B cell (primary cell): ENCODE measurements around the gene GOLGA6L10. TPM values are rescaled to one million over a fixed set of nuclear protein-coding genes. Genes with fewer than 3 reads are reported as not detected.

ENCODE experiments used
- ATAC-seq: fragments of 200-7000 bp; cut with Tn5 transposase; one replicate; pipeline ENCODE4 v1.10.0; 2021; ENCODE audit warnings: low read depth, mild to moderate bottlenecking, moderate number of reproducible peaks, moderate library complexity
- CTCF ChIA-PET: fragments of 350-600 bp; sonication (Branson Sonifier 250); formaldehyde crosslinking; loops from one replicate; lab custom pipeline; 2021; ENCODE audit warnings: antibody characterized with exemption, inconsistent platforms; lab: Charles Lee
- POLR2A ChIA-PET: fragments of 350-600 bp; sonication (Branson Sonifier 250); formaldehyde crosslinking; loops from one replicate; lab custom pipeline; 2021; ENCODE audit warnings: antibody characterized with exemption; lab: Charles Lee
- DNase-seq: peaks from one replicate; pipeline ENCODE4 v3.0.0; 2013
- H2AFZ ChIP-seq: 2 replicates; pipeline ENCODE4 v1.6.1; 2012; ENCODE audit warnings: mild to moderate bottlenecking, low read depth, low read length; ENCODE audit not compliant: insufficient read depth, poor library complexity, severe bottlenecking
- H3K27ac ChIP-seq, 2 donors: 1 replicate in 1 of 2; 2 replicates in 1 of 2; pipeline ENCODE4 v1.5.1; 2012 to 2013; ENCODE audit warnings: low read length in 2 of 2, mild to moderate bottlenecking in 2 of 2, moderate library complexity in 1 of 2
- H3K27me3 ChIP-seq, 4 experiments: fragments of 200-600 bp in 1 of 4; sonication (generic) in 1 of 4; replicated peaks in 1 of 4; 1 replicate in 2 of 4; 2 replicates in 2 of 4; pipeline versions ENCODE4 v1.6.1 to v1.7.0; 2013 to 2016; ENCODE audit warnings: low read length in 3 of 4, mild to moderate bottlenecking in 2 of 4, mixed read lengths in 1 of 4, moderate library complexity in 1 of 4; ENCODE audit not compliant: insufficient read depth in 4 of 4, control insufficient read depth in 3 of 4; ENCODE audit errors: control extremely low read depth in 1 of 4
- H3K36me3 ChIP-seq, 2 experiments: replicated peaks in 1 of 2; 1 replicate in 1 of 2; 2 replicates in 1 of 2; pipeline versions ENCODE4 v1.6.1 to v1.7.1; 2013; ENCODE audit warnings: low read length in 1 of 2; ENCODE audit not compliant: insufficient read depth in 2 of 2, control insufficient read depth in 1 of 2; ENCODE audit errors: control extremely low read depth in 1 of 2, extremely low read depth in 1 of 2
- H3K4me1 ChIP-seq, 2 donors: fragments of 200-600 bp in 1 of 2; sonication (generic) in 1 of 2; 1 replicate in 1 of 2; 2 replicates in 1 of 2; pipeline versions ENCODE4 v1.5.1 to v1.6.1; 2013 to 2017; ENCODE audit warnings: low read length in 2 of 2; ENCODE audit not compliant: control insufficient read depth in 2 of 2, insufficient read depth in 2 of 2
- H3K4me2 ChIP-seq: replicated peaks from 2 replicates; pipeline ENCODE3; 2012; ENCODE audit warnings: mild to moderate bottlenecking, low read depth, low read length; ENCODE audit not compliant: poor library complexity, severe bottlenecking
- H3K4me3 ChIP-seq, 5 experiments: fragments of 200-600 bp in 1 of 5; sonication (generic) in 1 of 5; 1 replicate in 3 of 5; 2 replicates in 2 of 5; pipeline versions ENCODE4 v1.5.1 to v1.7.0; 2011 to 2016; ENCODE audit warnings: low read length in 4 of 5, mild to moderate bottlenecking in 4 of 5, low read depth in 2 of 5, control low read depth in 1 of 5, moderate library complexity in 1 of 5; ENCODE audit not compliant: insufficient read depth in 1 of 5; ENCODE audit errors: control extremely low read depth in 1 of 5, extremely low read depth in 1 of 5
- H3K79me2 ChIP-seq: fragments of 200-600 bp; sonication (generic); one replicate; pipeline ENCODE4 v1.6.0; 2016; ENCODE audit warnings: low read length; ENCODE audit not compliant: control insufficient read depth, insufficient read depth
- H3K9ac ChIP-seq: fragments of 200-600 bp; sonication (generic); 2 replicates; pipeline ENCODE4 v1.6.1; 2017; ENCODE audit warnings: mild to moderate bottlenecking, low read length, moderate library complexity
- H3K9me3 ChIP-seq, 3 donors: one replicate each; pipeline versions ENCODE4 v1.6.1 to v1.7.1; 2013; ENCODE audit warnings: low read length in 2 of 3; ENCODE audit not compliant: control insufficient read depth in 2 of 3, insufficient read depth in 1 of 3; ENCODE audit errors: control extremely low read depth in 1 of 3
- H4K20me1 ChIP-seq: 2 replicates; pipeline ENCODE4 v1.6.0; 2012; ENCODE audit warnings: mild to moderate bottlenecking, low read length; ENCODE audit not compliant: insufficient read depth, control insufficient read depth, poor library complexity, severe bottlenecking
- H3K27ac Mint-ChIP-seq: one replicate; pipeline ENCODE4 v1.8.0; 2021; ENCODE audit warnings: mixed read lengths
- H3K27me3 Mint-ChIP-seq: one replicate; pipeline ENCODE4 v1.8.0; 2021; ENCODE audit warnings: mixed read lengths
- H3K4me1 Mint-ChIP-seq: one replicate; pipeline ENCODE4 v1.8.0; 2021; ENCODE audit warnings: mixed read lengths
- H3K4me3 Mint-ChIP-seq: one replicate; pipeline ENCODE4 v1.8.0; 2021; ENCODE audit warnings: mixed read lengths
- H3K9me3 Mint-ChIP-seq: one replicate; pipeline ENCODE4 v1.8.0; 2022; ENCODE audit warnings: mixed read lengths; ENCODE audit not compliant: insufficient read depth
- EZH2 ChIP-seq: IDR thresholded peaks from 2 replicates; pipeline ENCODE4 v1.6.1; 2012; ENCODE audit warnings: borderline replicate concordance, low read depth, mild to moderate bottlenecking, moderate library complexity, low read length; ENCODE audit not compliant: insufficient read depth, poor library complexity, severe bottlenecking
- WGBS: methylation state at CpG from one replicate; pipeline ENCODE4 v1.1.5; 2013; ENCODE audit warnings: missing lambda C conversion rate; ENCODE audit not compliant: insufficient coverage; 5-methylcytosine and 5-hydroxymethylcytosine counted together
- intact Hi-C: fragments of 100-400 bp; cut with micrococcal nuclease; formaldehyde crosslinking; loops from one replicate; pipeline ENCODE4 v1.10.0; 2022
- polyA plus RNA-seq: library from polyadenylated mRNA; depleted of rRNA; stranded (reverse); fragments of >200 nt; gene quantifications from 2 replicates; pipeline ENCODE4 v1.2.3, GENCODE V29; 2012
- total RNA-seq, 2 donors: library from RNA; stranded (reverse); fragments of 120-200 nt in 1 of 2; gene quantifications; 1 replicate in 1 of 2; 2 replicates in 1 of 2; pipeline versions ENCODE4 v1.2.3 to v1.2.4, GENCODE V29; 2013 to 2022
- TF ChIP-seq, protein P1 (sequence below): fragments of 200-600 bp; IDR thresholded peaks from one replicate; pipeline ENCODE4 v1.8.0; 2022; ENCODE audit warnings: antibody characterized with exemption, mild to moderate bottlenecking

Gene GOLGA6L10
- total and polyA plus RNA-seq, 2 donors (not counting 1 experiment from before 2014, with no cell fraction given) = 0.73 to 1.1 TPM

DNA sequence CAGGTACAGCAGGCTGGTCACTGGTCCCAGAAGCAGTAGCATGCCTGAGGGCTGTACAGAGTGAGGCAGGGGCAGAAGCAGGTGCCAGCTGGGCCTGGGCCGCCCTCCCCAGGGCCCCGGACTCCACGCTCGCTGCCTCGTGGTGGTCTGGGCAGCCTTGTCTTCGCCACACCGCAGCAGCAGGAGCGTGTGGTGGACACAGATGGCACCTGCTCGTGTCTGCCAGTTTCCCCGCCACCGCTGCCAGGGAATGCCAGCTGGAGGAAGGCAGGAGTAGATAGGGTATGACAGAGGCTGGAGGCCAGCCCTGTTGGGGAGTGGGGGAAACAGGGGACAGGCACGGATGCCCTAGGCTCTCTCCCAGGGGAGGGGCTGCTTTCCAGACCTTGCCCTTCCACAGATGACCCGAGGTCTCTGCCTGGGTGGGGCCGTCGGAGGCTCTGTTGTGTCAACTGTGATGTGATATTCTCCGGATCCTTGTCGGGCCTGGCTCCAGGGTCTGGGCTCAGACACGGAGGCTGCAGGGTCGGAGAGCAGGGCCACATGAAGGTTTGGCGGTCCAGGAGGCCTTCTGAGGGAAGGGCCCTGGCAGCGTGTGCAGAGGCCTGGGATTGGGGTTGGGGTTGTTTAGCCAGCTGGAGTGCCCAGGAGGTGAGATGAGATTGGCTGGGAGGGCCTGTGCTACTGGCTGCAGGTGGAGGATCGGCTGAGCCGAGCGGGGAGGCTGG is 33.6 kb downstream of the GOLGA6L10 start:
- no peaks in the 10 kb centered on the region for H3K4me1 Mint-ChIP-seq
- Histone ChIP-seq H3K36me3 (no peaks in the 10 kb centered on the region), H4K20me1 (no peaks in the 10 kb centered on the region), H3K27ac (no peak overlapping the region), H3K79me2 (no peaks in the 10 kb centered on the region), H3K4me1 (no peaks in the 10 kb centered on the region), H3K27me3 (no peaks in the 10 kb centered on the region), H3K9ac (no peak overlapping the region), H3K9me3 (no peaks in the 10 kb centered on the region), H3K4me2 (no peak overlapping the region), H2AFZ (no peak overlapping the region), H3K4me3 (no peak overlapping the region)
- intact Hi-C loops = no loop called here
- no peak overlapping the region for H3K4me3 Mint-ChIP-seq
- no peak overlapping the region for H3K27ac Mint-ChIP-seq
- DNase-seq (no peak), ATAC-seq (no peak)
- ChIA-PET POLR2A (no interaction called here), CTCF (no interaction called here)
- H3K27me3 Mint-ChIP-seq = peaks cover 4% of the 10 kb centered on the region
- H3K9me3 Mint-ChIP-seq = no peaks in the 10 kb centered on the region
- TF ChIP-seq, protein P1, sequence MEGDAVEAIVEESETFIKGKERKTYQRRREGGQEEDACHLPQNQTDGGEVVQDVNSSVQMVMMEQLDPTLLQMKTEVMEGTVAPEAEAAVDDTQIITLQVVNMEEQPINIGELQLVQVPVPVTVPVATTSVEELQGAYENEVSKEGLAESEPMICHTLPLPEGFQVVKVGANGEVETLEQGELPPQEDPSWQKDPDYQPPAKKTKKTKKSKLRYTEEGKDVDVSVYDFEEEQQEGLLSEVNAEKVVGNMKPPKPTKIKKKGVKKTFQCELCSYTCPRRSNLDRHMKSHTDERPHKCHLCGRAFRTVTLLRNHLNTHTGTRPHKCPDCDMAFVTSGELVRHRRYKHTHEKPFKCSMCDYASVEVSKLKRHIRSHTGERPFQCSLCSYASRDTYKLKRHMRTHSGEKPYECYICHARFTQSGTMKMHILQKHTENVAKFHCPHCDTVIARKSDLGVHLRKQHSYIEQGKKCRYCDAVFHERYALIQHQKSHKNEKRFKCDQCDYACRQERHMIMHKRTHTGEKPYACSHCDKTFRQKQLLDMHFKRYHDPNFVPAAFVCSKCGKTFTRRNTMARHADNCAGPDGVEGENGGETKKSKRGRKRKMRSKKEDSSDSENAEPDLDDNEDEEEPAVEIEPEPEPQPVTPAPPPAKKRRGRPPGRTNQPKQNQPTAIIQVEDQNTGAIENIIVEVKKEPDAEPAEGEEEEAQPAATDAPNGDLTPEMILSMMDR = no peak
- TF ChIP-seq EZH2 = no peak
- 94% methylated on average over 21 of the region's 24 CpGs for WGBS

DNA sequence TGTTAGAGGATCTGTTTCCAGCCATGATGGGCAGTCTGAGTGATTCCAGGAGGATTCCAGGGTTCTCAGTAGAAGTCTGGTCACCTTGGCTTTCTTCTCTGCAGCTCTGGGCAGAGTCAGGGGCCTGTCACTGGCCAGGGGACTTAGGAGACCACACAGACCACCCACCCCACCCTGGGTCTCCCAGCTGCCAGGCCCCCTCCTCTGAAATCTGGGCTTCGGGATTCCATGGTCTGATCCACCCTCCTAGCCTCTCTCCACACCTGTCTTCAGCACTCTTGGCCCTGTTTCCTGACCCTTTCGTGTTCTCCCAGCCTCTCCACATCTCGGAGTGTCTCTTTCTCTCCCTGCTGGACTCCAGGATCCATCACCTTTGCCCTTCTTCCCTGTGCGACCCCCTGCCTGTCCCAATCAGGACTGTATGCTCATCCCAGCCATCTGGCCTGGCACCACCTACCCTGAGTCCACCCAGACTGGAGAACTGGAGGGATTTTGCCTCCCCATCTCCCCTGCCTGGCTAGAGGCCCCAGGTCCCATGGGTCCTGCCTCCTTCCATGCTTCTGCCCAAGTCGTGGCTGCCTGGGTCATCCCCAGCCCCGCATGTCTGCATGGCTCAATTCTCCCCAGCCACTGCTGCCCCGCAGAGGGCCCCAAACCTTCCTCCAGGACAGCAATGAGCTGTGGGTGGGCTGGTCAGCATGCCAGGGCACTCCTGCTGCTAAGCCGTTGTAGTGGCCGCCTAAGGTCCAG is 34.3 kb downstream of the GOLGA6L10 start:
- no peak overlapping the region for H2AFZ ChIP-seq
- no peak overlapping the region for H3K9ac ChIP-seq
- H3K9me3 Mint-ChIP-seq = peaks cover 3% of the 10 kb centered on the region
- DNase-seq = no peak
- POLR2A ChIA-PET = no interaction called here
- no peak overlapping the region for H3K27ac ChIP-seq
- H3K4me2 ChIP-seq = no peak overlapping the region
- TF ChIP-seq, protein P1 = no peak
- TF ChIP-seq EZH2 = no peak
- 84% methylated on average over 9 of the region's 9 CpGs for WGBS
- H3K9me3 ChIP-seq = no peaks in the 10 kb centered on the region
- ATAC-seq = no peak
- H4K20me1 ChIP-seq = no peaks in the 10 kb centered on the region
- no peaks in the 10 kb centered on the region for H3K4me1 Mint-ChIP-seq
- H3K27me3 ChIP-seq = no peaks in the 10 kb centered on the region
- CTCF ChIA-PET = no interaction called here
- H3K4me3 ChIP-seq = no peak overlapping the region
- H3K36me3 ChIP-seq = no peaks in the 10 kb centered on the region
- H3K79me2 ChIP-seq = no peaks in the 10 kb centered on the region
- H3K27ac Mint-ChIP-seq = no peak overlapping the region
- intact Hi-C loops = no loop called here
- H3K27me3 Mint-ChIP-seq = peaks cover 4% of the 10 kb centered on the region
- H3K4me3 Mint-ChIP-seq = no peak overlapping the region
- H3K4me1 ChIP-seq = no peaks in the 10 kb centered on the region
